ENCODE results near the gene RAB7A. TPM values are rescaled to one million over a fixed set of nuclear protein-coding genes. Genes with fewer than 3 reads are reported as not detected.

The RAB7A gene
- total and polyA plus RNA-seq, 2 of the 8 experiments (the other 6 are each of a cell fraction or from before 2014, with no cell fraction given) = 179 to 195 TPM

GRCh38 chr3:128781164-128781563, 55.2 kb downstream of the RAB7A start:
- H3K4me3 ChIP-seq (ENCODE audit: extremely low read depth in 1 of 4, insufficient read depth in 2 of 4, low read depth in 3 of 4, low read length in 4 of 4) = no peak overlapping the region
- H3K4me1 ChIP-seq (replicated peaks in 1 of 4; ENCODE audit: control insufficient read depth in 3 of 4, insufficient read depth in 4 of 4, low read length in 3 of 4) = peaks cover 2 to 13% (median 8%) of the 10 kb centered on the region in 4 experiments; a peak in 5 of 7 replicates
- H3K23ac ChIP-seq (ENCODE audit: insufficient read length) = no peak overlapping the region
- DNase-seq (ENCODE audit: low read depth in 1 of 2, low spot score in 2 of 2) = no peak
- peaks cover 14% of the 10 kb centered on the region for H3K79me1 ChIP-seq (ENCODE audit: low read depth, low read length)
- no peak overlapping the region for H3K27ac ChIP-seq (ENCODE audit: low read depth, low read length)
- WGBS, 2 experiments (ENCODE audit: extremely low coverage in 1 of 2, insufficient coverage in 1 of 2, insufficient read length in 1 of 2, insufficient replicate concordance in 2 of 2, low coverage in 1 of 2, low lambda C conversion rate in 2 of 2, missing lambda C conversion rate in 1 of 2) = 100% methylated on average over 1 of the region's 1 CpG; no CpG with 5 or more reads in 1 of the 2 experiments
- no peak overlapping the region for H4K5ac ChIP-seq (ENCODE audit: insufficient read length, low read depth, low read length)
- H2BK20ac ChIP-seq (ENCODE audit: low read length) = no peak overlapping the region
- H2BK12ac ChIP-seq (ENCODE audit: low read depth, low read length) = no peak overlapping the region
- H2BK5ac ChIP-seq (ENCODE audit: low read depth, low read length) = no peak overlapping the region
- H3K18ac ChIP-seq (ENCODE audit: extremely low read depth, low read length) = no peak overlapping the region
- no peaks in the 10 kb centered on the region for H3K36me3 ChIP-seq (ENCODE audit: control insufficient read depth in 2 of 4, insufficient read depth in 4 of 4, low read length in 3 of 4)
- no peak overlapping the region for H3K4ac ChIP-seq (replicated peaks; ENCODE audit: insufficient read length, low read depth, low read length)
- H3K9ac ChIP-seq (replicated peaks in 1 of 4; ENCODE audit: extremely low read depth in 1 of 4, low read depth in 3 of 4, low read length in 3 of 4) = no peak overlapping the region; a peak in 1 of 7 replicates
- FAIRE-seq = no peak
- no peak overlapping the region for H2AK5ac ChIP-seq (ENCODE audit: low read depth, low read length)
- H3K56ac ChIP-seq (replicated peaks; ENCODE audit: insufficient read length, low read depth, low read length) = no peak overlapping the region
- POLR2A ChIA-PET (ENCODE audit: partially characterized antibody) = interaction anchor here (1.0 to 1.2 kb wide), 2 partner anchors 14 to 22 kb away, joined by 3 read pairs; no protein-coding TSS in a partner anchor
- H4K8ac ChIP-seq (ENCODE audit: extremely low read depth, insufficient read depth, low read length) = no peak overlapping the region
- H3K27me3 ChIP-seq (replicated peaks in 1 of 4; ENCODE audit: control insufficient read depth in 3 of 4, extremely low read depth in 1 of 4, insufficient read depth in 3 of 4, low read length in 3 of 4) = no peaks in the 10 kb centered on the region
- H3K79me2 ChIP-seq (ENCODE audit: control insufficient read depth in 1 of 2, insufficient read depth in 2 of 2, low read length in 2 of 2) = peaks cover 3 to 96% of the 10 kb centered on the region in 2 experiments
- H3K4me2 ChIP-seq (ENCODE audit: insufficient read depth in 1 of 2, low read depth in 2 of 2, low read length in 2 of 2) = no peak overlapping the region
- no peak for TF ChIP-seq CBX5 (IDR thresholded peaks at IDR 0.05; ENCODE audit: low read depth, low read length)
- TF ChIP-seq SIN3A (conservative IDR thresholded peaks at IDR 0.05 in 1 of 2, IDR thresholded peaks at IDR 0.05 in 1 of 2; ENCODE audit: low read depth in 1 of 2, low read length in 2 of 2) = no peak
- TF ChIP-seq SP2 (IDR thresholded peaks at IDR 0.05; ENCODE audit: low read length) = no peak
- no peak for TF ChIP-seq ZNF274 (IDR thresholded peaks at IDR 0.05; ENCODE audit: borderline replicate concordance, extremely low read depth, low read length)
- TF ChIP-seq TAF7 (optimal IDR thresholded peaks at IDR 0.05; ENCODE audit: borderline replicate concordance, low read depth, low read length) = no peak
- TF ChIP-seq E2F6 (IDR thresholded peaks at IDR 0.05) = no peak
- TF ChIP-seq CTCF (IDR thresholded peaks at IDR 0.05; ENCODE audit: control extremely low read depth in 1 of 3, insufficient read depth in 1 of 3, low read depth in 1 of 3, low read length in 3 of 3) = peak in 2 of 3 experiments; percentile 6 to 9; a peak in 1 of 4 replicates
- no peaks in the 10 kb centered on the region for H3K9me3 ChIP-seq (ENCODE audit: insufficient read depth in 2 of 2, low read depth in 1 of 2, low read length in 1 of 2)
- peaks cover 17 to 34% of the 10 kb centered on the region in 2 experiments for H4K20me1 ChIP-seq (replicated peaks in 1 of 2; ENCODE audit: control insufficient read depth in 1 of 2, insufficient read depth in 2 of 2, low read length in 2 of 2)
- H4K91ac ChIP-seq (replicated peaks; ENCODE audit: insufficient read length, low read length) = no peak overlapping the region
- no peak overlapping the region for H3K14ac ChIP-seq (ENCODE audit: insufficient read length)
- H2BK15ac ChIP-seq (ENCODE audit: low read length) = no peak overlapping the region
- no peak overlapping the region for H2AFZ ChIP-seq (ENCODE audit: low read length)
- no peak overlapping the region for H2BK120ac ChIP-seq (replicated peaks; ENCODE audit: low read depth, low read length)
- H3K23me2 ChIP-seq (ENCODE audit: low read depth, low read length) = no peaks in the 10 kb centered on the region; the same call in 1 of the 2 replicates
- CTCF ChIA-PET (ENCODE audit: partially characterized antibody) = interaction anchor here (0.9 to 4.4 kb wide), 9 partner anchors 13 to 100 kb away, joined by 3 to 42 read pairs (median 4); no protein-coding TSS in a partner anchor

Data from H1 (cell line).